SK-N-SH (cell line): ENCODE results near the gene SMAD3. TPM values are rescaled to one million over a fixed set of nuclear protein-coding genes. Genes with fewer than 3 reads are reported as not detected.
A peak's percentile ranks its signal among the peaks of the same experiment; 100 is the strongest.

Experiments used
- CTCF ChIA-PET: fragments of 300-600, 350-600 bp; formaldehyde crosslinking; extraction: SDS; loops from one replicate; lab custom pipeline; 2021; lab: Yijun Ruan, JAX
- POLR2A ChIA-PET: fragments of 350-600 bp; sonication (Branson Sonifier 250); formaldehyde crosslinking; extraction: SDS; loops from one replicate; lab custom pipeline; 2020; ENCODE audit warnings: antibody characterized with exemption, inconsistent platforms; lab: Yijun Ruan, JAX
- DNase-seq: peaks from one replicate; pipeline ENCODE4 v3.0.0; 2012
- H2AFZ ChIP-seq: fragments of 200-600 bp; sonication (generic); 2 replicates; pipeline ENCODE4 v1.8.1; 2016; ENCODE audit warnings: antibody characterized with exemption, mild to moderate bottlenecking, low read depth
- H3F3A ChIP-seq: fragments of 200-600 bp; sonication (generic); replicated peaks from 2 replicates; pipeline ENCODE3; 2016; ENCODE audit warnings: antibody characterized with exemption, mild to moderate bottlenecking; ENCODE audit not compliant: insufficient read depth
- H3K27ac ChIP-seq, 2 experiments: fragments of 200-500 bp in 1 of 2; fragments of 200-600 bp in 1 of 2; sonication (Bioruptor generic) in 1 of 2; sonication (generic), shearing (Covaris generic) in 1 of 2; 2 replicates each; pipeline versions ENCODE4 v1.5.1 to v1.6.1; 2014 to 2016; ENCODE audit warnings: low read depth in 2 of 2, inconsistent platforms in 1 of 2, low read length in 1 of 2, mild to moderate bottlenecking in 1 of 2, mixed read lengths in 1 of 2
- H3K27me3 ChIP-seq: fragments of 200-600 bp; sonication (generic), shearing (Covaris generic); 2 replicates; pipeline ENCODE4 v1.6.1; 2016; ENCODE audit warnings: mixed run types; ENCODE audit not compliant: insufficient read depth
- H3K36me3 ChIP-seq, 2 experiments: fragments of 200-500 bp in 1 of 2; fragments of 200-600 bp in 1 of 2; sonication (Bioruptor generic) in 1 of 2; sonication (generic) in 1 of 2; replicated peaks in 1 of 2; 2 replicates each; pipeline versions ENCODE3 to v1.5.1; 2014 to 2016; ENCODE audit warnings: low read length in 1 of 2, mild to moderate bottlenecking in 1 of 2; ENCODE audit not compliant: insufficient read depth in 2 of 2, control insufficient read depth in 1 of 2
- H3K4me1 ChIP-seq, 2 experiments: fragments of 200-500 bp in 1 of 2; fragments of 200-600 bp in 1 of 2; sonication (Bioruptor generic) in 1 of 2; sonication (generic), shearing (Covaris generic) in 1 of 2; 2 replicates each; pipeline versions ENCODE4 v1.5.1 to v1.6.1; 2014 to 2016; ENCODE audit warnings: low read depth in 1 of 2, low read length in 1 of 2, mixed run types in 1 of 2; ENCODE audit not compliant: insufficient read depth in 2 of 2, control insufficient read depth in 1 of 2
- H3K4me2 ChIP-seq: fragments of 200-600 bp; sonication (generic), shearing (Covaris generic); 2 replicates; pipeline ENCODE4 v1.6.1; 2017; ENCODE audit warnings: mixed run types
- H3K4me3 ChIP-seq, 2 experiments: fragments of 200-500 bp in 1 of 2; fragments of 200-600 bp in 1 of 2; sonication (Bioruptor generic) in 1 of 2; sonication (generic), shearing (Covaris generic) in 1 of 2; 2 replicates each; pipeline versions ENCODE4 v1.5.1 to v1.8.1; 2014 to 2016; ENCODE audit warnings: low read depth in 2 of 2, inconsistent platforms in 1 of 2, low read length in 1 of 2, mild to moderate bottlenecking in 1 of 2, mixed read lengths in 1 of 2, moderate library complexity in 1 of 2
- H3K79me2 ChIP-seq: fragments of 200-600 bp; sonication (generic); 2 replicates; pipeline ENCODE4 v1.8.1; 2017; ENCODE audit warnings: mild to moderate bottlenecking; ENCODE audit not compliant: insufficient read depth
- H3K9ac ChIP-seq: fragments of 200-600 bp; sonication (generic); 2 replicates; pipeline ENCODE4 v1.6.1; 2017; ENCODE audit warnings: mixed run types
- H3K9me2 ChIP-seq: fragments of 200-600 bp; sonication (generic); 2 replicates; pipeline ENCODE4 v1.6.1; 2017; ENCODE audit warnings: mixed run types
- H3K9me3 ChIP-seq: fragments of 200-600 bp; sonication (generic); 2 replicates; pipeline ENCODE4 v1.6.1; 2017; ENCODE audit warnings: mixed run types, mild to moderate bottlenecking, moderate library complexity
- H4K20me1 ChIP-seq: fragments of 200-600 bp; sonication (generic); 2 replicates; pipeline ENCODE4 v1.6.1; 2017; ENCODE audit warnings: mild to moderate bottlenecking, mixed run types; ENCODE audit not compliant: insufficient read depth
- GABPA ChIP-seq: IDR thresholded peaks from 2 replicates; pipeline ENCODE4 v1.4.0; 2012; ENCODE audit warnings: low read depth, mild to moderate bottlenecking
- GATA2 ChIP-seq: sonication (generic); formaldehyde crosslinking; IDR thresholded peaks from 2 replicates; pipeline ENCODE4 v1.5.0; 2020; ENCODE audit warnings: mild to moderate bottlenecking, missing genetic modification reagents
- MXI1 ChIP-seq: IDR thresholded peaks from 2 replicates; pipeline ENCODE4 v1.6.1; 2012; ENCODE audit warnings: mild to moderate bottlenecking, low read depth, low read length, improper control_type of control experiment
- PBX3 ChIP-seq: IDR thresholded peaks from 2 replicates; pipeline ENCODE4; 2012
- RAD21 ChIP-seq: IDR thresholded peaks from 2 replicates; pipeline ENCODE4 v1.6.1; 2012; ENCODE audit warnings: mild to moderate bottlenecking, low read length
- USF2 ChIP-seq: fragments of 150-350 bp; IDR thresholded peaks from 2 replicates; pipeline ENCODE4 v1.6.1; 2017; ENCODE audit warnings: antibody characterized with exemption, low read length, low read depth, borderline replicate concordance
- ZBTB33 ChIP-seq: IDR thresholded peaks from 2 replicates; pipeline ENCODE4 v1.4.0; 2012; ENCODE audit warnings: low read depth, borderline replicate concordance
- WGBS: methylation state at CpG from one replicate; pipeline ENCODE4 v1.1.6; 2017; ENCODE audit warnings: low lambda C conversion rate; 5-methylcytosine and 5-hydroxymethylcytosine counted together
- polyA plus RNA-seq, 3 experiments: library from polyadenylated mRNA; depleted of rRNA; stranded (reverse); fragments of >200 nt; gene quantifications; 2 replicates each; pipeline ENCODE4 v1.2.3, GENCODE V29; 2012
- TF ChIP-seq, protein P1 (sequence below): fragments of 200-600 bp; sonication (generic); IDR thresholded peaks from 2 replicates; pipeline ENCODE4 v1.6.1; 2017; ENCODE audit warnings: antibody characterized with exemption, mild to moderate bottlenecking, moderate library complexity

SMAD3 gene
- polyA plus RNA-seq, 1 of the 3 experiments (the other 2 are of a cell fraction) = 19.5 TPM

DNA sequence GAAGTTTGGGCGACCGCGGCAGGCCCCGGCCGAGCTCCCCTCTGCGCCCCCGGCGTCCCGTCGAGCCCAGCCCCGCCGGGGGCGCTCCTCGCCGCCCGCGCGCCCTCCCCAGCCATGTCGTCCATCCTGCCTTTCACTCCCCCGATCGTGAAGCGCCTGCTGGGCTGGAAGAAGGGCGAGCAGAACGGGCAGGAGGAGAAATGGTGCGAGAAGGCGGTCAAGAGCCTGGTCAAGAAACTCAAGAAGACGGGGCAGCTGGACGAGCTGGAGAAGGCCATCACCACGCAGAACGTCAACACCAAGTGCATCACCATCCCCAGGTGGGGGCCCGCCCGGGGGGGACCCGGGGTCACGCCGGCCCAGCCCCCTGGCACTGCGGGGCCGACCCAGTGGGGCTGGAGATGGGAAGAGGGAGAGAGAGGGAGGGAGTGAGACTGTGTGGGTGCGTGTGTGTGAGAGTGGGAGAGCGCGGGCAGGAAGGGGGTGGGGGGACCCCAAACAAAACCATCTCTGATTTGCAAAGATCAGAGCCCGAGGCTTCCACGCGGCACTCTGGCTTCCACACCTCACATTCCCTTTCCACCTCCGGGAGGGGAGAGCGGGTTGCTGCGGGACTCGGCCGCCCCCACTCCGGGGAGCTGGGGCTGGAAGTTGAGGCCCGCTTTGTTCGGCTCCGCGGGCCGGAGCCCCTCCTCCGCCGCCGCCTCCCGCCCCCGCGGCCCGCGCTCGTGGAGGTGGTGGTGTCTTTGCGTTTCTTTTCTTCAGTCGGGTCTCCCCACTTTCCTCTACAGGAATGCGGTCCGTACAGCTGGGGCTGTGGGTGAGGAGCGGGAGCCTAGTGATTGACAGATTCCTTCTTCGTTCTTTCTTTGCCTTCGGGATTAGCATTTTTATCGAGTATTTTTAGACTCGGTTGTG lies 898 bp downstream of the SMAD3 start:
- WGBS = under 1% methylated on average over 40 of the region's 72 CpGs
- TF ChIP-seq MXI1 (no peak; the same call in 1 of the 2 replicates), USF2 (no peak), PBX3 (peak; percentile 29; the same call in 1 of the 2 replicates), GATA2 (CRISPR knock-in tag) (no peak), ZBTB33 (no peak), GABPA (no peak), RAD21 (no peak)
- TF ChIP-seq, protein P1, sequence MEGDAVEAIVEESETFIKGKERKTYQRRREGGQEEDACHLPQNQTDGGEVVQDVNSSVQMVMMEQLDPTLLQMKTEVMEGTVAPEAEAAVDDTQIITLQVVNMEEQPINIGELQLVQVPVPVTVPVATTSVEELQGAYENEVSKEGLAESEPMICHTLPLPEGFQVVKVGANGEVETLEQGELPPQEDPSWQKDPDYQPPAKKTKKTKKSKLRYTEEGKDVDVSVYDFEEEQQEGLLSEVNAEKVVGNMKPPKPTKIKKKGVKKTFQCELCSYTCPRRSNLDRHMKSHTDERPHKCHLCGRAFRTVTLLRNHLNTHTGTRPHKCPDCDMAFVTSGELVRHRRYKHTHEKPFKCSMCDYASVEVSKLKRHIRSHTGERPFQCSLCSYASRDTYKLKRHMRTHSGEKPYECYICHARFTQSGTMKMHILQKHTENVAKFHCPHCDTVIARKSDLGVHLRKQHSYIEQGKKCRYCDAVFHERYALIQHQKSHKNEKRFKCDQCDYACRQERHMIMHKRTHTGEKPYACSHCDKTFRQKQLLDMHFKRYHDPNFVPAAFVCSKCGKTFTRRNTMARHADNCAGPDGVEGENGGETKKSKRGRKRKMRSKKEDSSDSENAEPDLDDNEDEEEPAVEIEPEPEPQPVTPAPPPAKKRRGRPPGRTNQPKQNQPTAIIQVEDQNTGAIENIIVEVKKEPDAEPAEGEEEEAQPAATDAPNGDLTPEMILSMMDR = no peak
- H2AFZ ChIP-seq = no peak overlapping the region
- H3K27me3 ChIP-seq = no peaks in the 10 kb centered on the region
- no peaks in the 10 kb centered on the region for H3K9me3 ChIP-seq
- peaks cover 43% of the 10 kb centered on the region for H4K20me1 ChIP-seq
- peak overlapping the region; percentile 92 to 94 for H3K4me3 ChIP-seq
- H3K9me2 ChIP-seq = no peaks in the 10 kb centered on the region
- H3F3A ChIP-seq = peaks cover 8% of the 10 kb centered on the region
- H3K4me2 ChIP-seq = peak overlapping the region; percentile 99
- peaks cover 11 to 15% of the 10 kb centered on the region in 2 experiments; a peak in 2 of 4 replicates for H3K4me1 ChIP-seq
- H3K36me3 ChIP-seq = peaks cover 0 to 10% of the 10 kb centered on the region in 2 experiments
- H3K27ac ChIP-seq = peak overlapping the region; percentile 67 to 85
- peak overlapping the region; percentile 99 for H3K9ac ChIP-seq
- peak; percentile 65 for DNase-seq
- POLR2A ChIA-PET = interaction anchor here (0.6 to 1.2 kb wide), 2 partner anchors 122 to 703 kb away, joined by 3 to 9 read pairs; no protein-coding TSS in a partner anchor
- CTCF ChIA-PET = interaction anchor here (1.0 kb wide), 1 partner anchor 119 kb away, joined by 3 read pairs; no protein-coding TSS in a partner anchor
- peaks cover 54% of the 10 kb centered on the region for H3K79me2 ChIP-seq
